ENCODE results near the gene AJUBA. TPM values are rescaled to one million over a fixed set of nuclear protein-coding genes. Genes with fewer than 3 reads are reported as not detected.

AJUBA gene
- total and polyA plus RNA-seq, 2 of the 8 experiments (the other 6 are each of a cell fraction or from before 2014, with no cell fraction given), result 33.1 to 46.0 TPM

DNA sequence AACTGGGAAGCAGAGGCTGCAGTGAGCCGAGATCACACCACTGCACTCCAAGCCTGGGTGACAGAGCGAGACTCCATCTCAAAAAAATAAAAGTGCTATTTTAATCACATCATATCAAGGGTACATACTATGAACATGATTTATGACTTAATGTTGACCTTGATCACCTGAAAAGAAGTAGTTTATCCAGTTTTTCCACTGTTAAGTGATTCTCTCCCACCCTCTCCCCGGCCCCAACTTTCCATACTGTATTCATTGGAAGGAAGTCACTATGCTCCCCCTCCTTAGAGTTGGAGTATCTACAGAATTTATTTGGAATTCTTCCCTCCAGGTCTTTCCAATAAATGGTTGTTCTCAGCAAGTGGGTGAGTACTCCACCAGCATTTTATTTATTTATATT is 50.2 kb downstream of the AJUBA start:
- Histone ChIP-seq H3K56ac (replicated peaks; ENCODE audit: insufficient read length, low read depth, low read length) (no peak overlapping the region), H3K4me2 (ENCODE audit: insufficient read depth in 1 of 2, low read depth in 2 of 2, low read length in 2 of 2) (no peak overlapping the region), H4K20me1 (replicated peaks in 1 of 2; ENCODE audit: control insufficient read depth in 1 of 2, insufficient read depth in 2 of 2, low read length in 2 of 2) (no peaks in the 10 kb centered on the region), H3K79me1 (ENCODE audit: low read depth, low read length) (peaks cover 5% of the 10 kb centered on the region; the same call in 1 of the 2 replicates), H2BK120ac (replicated peaks; ENCODE audit: low read depth, low read length) (no peak overlapping the region), H3K4me3 (ENCODE audit: extremely low read depth in 1 of 4, insufficient read depth in 2 of 4, low read depth in 3 of 4, low read length in 4 of 4) (no peak overlapping the region), H4K8ac (ENCODE audit: extremely low read depth, insufficient read depth, low read length) (no peak overlapping the region), H2BK5ac (ENCODE audit: low read depth, low read length) (no peak overlapping the region), H3K9me3 (ENCODE audit: insufficient read depth in 2 of 2, low read depth in 1 of 2, low read length in 1 of 2) (no peaks in the 10 kb centered on the region), H3K4ac (replicated peaks; ENCODE audit: insufficient read length, low read depth, low read length) (no peak overlapping the region), H3K27me3 (replicated peaks in 1 of 4; ENCODE audit: control insufficient read depth in 3 of 4, extremely low read depth in 1 of 4, insufficient read depth in 3 of 4, low read length in 3 of 4) (no peaks in the 10 kb centered on the region), H3K36me3 (ENCODE audit: control insufficient read depth in 2 of 4, insufficient read depth in 4 of 4, low read length in 3 of 4) (peaks cover 0 to 3% (median 2%) of the 10 kb centered on the region in 4 experiments; a peak in 4 of 8 replicates), H3K23me2 (ENCODE audit: low read depth, low read length) (peaks cover 9% of the 10 kb centered on the region), H4K5ac (ENCODE audit: insufficient read length, low read depth, low read length) (no peak overlapping the region), H3K18ac (ENCODE audit: extremely low read depth, low read length) (no peak overlapping the region), H2BK12ac (ENCODE audit: low read depth, low read length) (no peak overlapping the region), H3K4me1 (replicated peaks in 1 of 4; ENCODE audit: control insufficient read depth in 3 of 4, insufficient read depth in 4 of 4, low read length in 3 of 4) (peaks cover 0 to 3% (median 1%) of the 10 kb centered on the region in 4 experiments; a peak in 3 of 7 replicates), H3K27ac (ENCODE audit: low read depth, low read length) (no peak overlapping the region), H2AFZ (ENCODE audit: low read length) (no peak overlapping the region), H3K23ac (ENCODE audit: insufficient read length) (no peak overlapping the region), H2BK15ac (ENCODE audit: low read length) (no peak overlapping the region), H3K14ac (ENCODE audit: insufficient read length) (no peak overlapping the region), H2BK20ac (ENCODE audit: low read length) (no peak overlapping the region), H2AK5ac (ENCODE audit: low read depth, low read length) (no peak overlapping the region), H3K79me2 (ENCODE audit: control insufficient read depth in 1 of 2, insufficient read depth in 2 of 2, low read length in 2 of 2) (peaks cover 5 to 17% of the 10 kb centered on the region in 2 experiments), H3K9ac (replicated peaks in 1 of 4; ENCODE audit: extremely low read depth in 1 of 4, low read depth in 3 of 4, low read length in 3 of 4) (no peak overlapping the region), H4K91ac (replicated peaks; ENCODE audit: insufficient read length, low read length) (no peak overlapping the region)
- DNase-seq (ENCODE audit: low read depth in 1 of 2, low spot score in 2 of 2) (no peak), FAIRE-seq (no peak)
- CTCF ChIA-PET (ENCODE audit: partially characterized antibody), result interaction anchor here (3.2 kb wide), 1 partner anchor 54 kb away, joined by 20 read pairs; no protein-coding TSS in a partner anchor
- WGBS, 2 experiments (ENCODE audit: extremely low coverage in 1 of 2, insufficient coverage in 1 of 2, insufficient read length in 1 of 2, insufficient replicate concordance in 2 of 2, low coverage in 1 of 2, low lambda C conversion rate in 2 of 2, missing lambda C conversion rate in 1 of 2), result 85% methylated on average over 3 of the region's 3 CpGs; no CpG with 5 or more reads in 1 of the 2 experiments
- POLR2A ChIA-PET (ENCODE audit: partially characterized antibody), result no interaction called here
- no peak for TF ChIP-seq KDM1A (IDR thresholded peaks at IDR 0.05; ENCODE audit: borderline replicate concordance, low read length)
- no peak for TF ChIP-seq CTBP2 (IDR thresholded peaks at IDR 0.05; ENCODE audit: borderline replicate concordance, insufficient read depth, insufficient read length, low read length)
- no peak for TF ChIP-seq JUN (IDR thresholded peaks at IDR 0.05; ENCODE audit: low read depth, low read length)
- TF ChIP-seq KDM5A (IDR thresholded peaks at IDR 0.05; ENCODE audit: low read length), result no peak
- TF ChIP-seq SP2 (IDR thresholded peaks at IDR 0.05; ENCODE audit: low read length), result no peak
- TF ChIP-seq HDAC2 (IDR thresholded peaks at IDR 0.05; ENCODE audit: borderline replicate concordance in 1 of 2, low read depth in 2 of 2, low read length in 2 of 2), result no peak
- TF ChIP-seq, protein P1, sequence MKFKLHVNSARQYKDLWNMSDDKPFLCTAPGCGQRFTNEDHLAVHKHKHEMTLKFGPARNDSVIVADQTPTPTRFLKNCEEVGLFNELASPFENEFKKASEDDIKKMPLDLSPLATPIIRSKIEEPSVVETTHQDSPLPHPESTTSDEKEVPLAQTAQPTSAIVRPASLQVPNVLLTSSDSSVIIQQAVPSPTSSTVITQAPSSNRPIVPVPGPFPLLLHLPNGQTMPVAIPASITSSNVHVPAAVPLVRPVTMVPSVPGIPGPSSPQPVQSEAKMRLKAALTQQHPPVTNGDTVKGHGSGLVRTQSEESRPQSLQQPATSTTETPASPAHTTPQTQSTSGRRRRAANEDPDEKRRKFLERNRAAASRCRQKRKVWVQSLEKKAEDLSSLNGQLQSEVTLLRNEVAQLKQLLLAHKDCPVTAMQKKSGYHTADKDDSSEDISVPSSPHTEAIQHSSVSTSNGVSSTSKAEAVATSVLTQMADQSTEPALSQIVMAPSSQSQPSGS (IDR thresholded peaks at IDR 0.05; ENCODE audit: low read length), result no peak
- TF ChIP-seq YY1 (IDR thresholded peaks at IDR 0.05; ENCODE audit: low read depth, low read length), result no peak
